HG02840 (cell line): Measurements from ENCODE around the gene MYO3B.
"Not testable (repeated sequence)": the region's sequence is repeated elsewhere in the genome, so short reads cannot be mapped to it uniquely, and the experiment has no call there.

ENCODE experiments used
- ATAC-seq: cut with Tn5 transposase; IDR thresholded peaks from one replicate; pipeline ENCODE4 v1.9.1; 2021; ENCODE audit warnings: mild to moderate bottlenecking, moderate library complexity, moderate number of reproducible peaks; ENCODE audit not compliant: unreplicated experiment, low FRiP score

The MYO3B gene

GRCh38 chr2:170579511-170579910 lies 401.6 kb downstream of the MYO3B start:
- no peak for ATAC-seq

GRCh38 chr2:170582313-170582712 lies 404.4 kb downstream of the MYO3B start:
- ATAC-seq: no peak

GRCh38 chr2:170582751-170583463 lies 405.0 kb downstream of the MYO3B start:
- no peak for ATAC-seq

- no peak for ATAC-seq
Observed at GRCh38 chr2:170585067-170585466, 407.1 kb downstream of the MYO3B start.

- ATAC-seq: no peak
Observed at GRCh38 chr2:170586571-170587095, 408.7 kb downstream of the MYO3B start.

GRCh38 chr2:170587117-170587516 lies 409.2 kb downstream of the MYO3B start:
- no peak for ATAC-seq

DNA sequence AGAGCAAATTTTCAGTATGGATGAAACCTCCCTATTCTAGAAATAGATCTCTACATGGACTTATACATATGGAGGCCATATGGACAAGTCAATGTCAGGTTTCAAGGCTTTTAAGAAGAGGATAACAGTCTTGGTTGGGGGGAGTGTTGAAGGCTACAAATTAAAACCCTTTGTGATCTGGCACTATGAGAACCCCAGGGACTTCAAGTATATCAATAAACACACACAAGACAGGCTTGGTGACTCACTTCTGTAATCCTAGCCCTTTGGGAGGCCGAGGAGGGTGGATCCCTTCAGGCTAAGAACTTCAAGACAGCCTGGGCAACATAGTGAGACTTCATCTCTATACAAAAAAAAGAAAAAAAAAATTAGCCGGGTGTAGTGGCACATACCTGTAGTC lies 410.0 kb downstream of the MYO3B start:
- no peak for ATAC-seq

DNA sequence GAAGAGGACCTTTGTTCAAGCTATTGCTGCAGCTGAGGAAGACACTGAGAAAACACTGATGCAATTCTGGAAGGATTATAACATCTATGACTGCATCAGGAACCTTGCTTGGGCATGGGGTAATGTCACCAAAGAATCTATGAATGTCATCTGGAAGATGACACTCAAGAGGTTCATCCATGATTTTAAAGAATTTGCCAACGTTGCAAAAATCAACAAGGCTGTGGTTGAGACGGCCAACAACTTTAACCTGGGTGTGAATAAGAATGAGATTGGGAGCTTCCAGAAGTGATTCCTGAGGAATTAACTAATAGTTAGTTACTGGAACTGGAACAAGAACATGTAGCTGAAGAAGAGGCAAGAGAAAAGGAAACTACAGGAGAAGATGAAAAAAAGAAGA lies 410.8 kb downstream of the MYO3B start:
- no peak for ATAC-seq

DNA sequence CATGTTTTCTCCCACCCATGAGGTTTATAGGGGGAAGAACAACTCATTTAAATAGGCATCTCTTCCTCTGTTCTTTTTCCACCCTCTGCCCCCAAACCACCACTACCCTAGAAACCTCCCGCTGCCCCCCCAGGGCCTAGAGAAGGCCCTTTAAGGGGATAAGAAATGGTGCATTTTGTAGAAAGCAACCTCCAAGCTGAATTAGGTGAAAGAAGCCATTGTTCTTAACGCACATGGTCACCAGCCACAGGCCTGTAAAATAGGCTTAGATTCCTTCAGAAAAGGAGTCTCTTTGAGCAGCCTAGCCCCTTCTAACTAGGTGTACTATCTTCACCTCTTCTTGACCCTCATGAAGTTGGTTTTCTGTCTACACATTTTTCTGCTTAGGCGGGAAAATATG lies 418.6 kb downstream of the MYO3B start:
- ATAC-seq: no peak

DNA sequence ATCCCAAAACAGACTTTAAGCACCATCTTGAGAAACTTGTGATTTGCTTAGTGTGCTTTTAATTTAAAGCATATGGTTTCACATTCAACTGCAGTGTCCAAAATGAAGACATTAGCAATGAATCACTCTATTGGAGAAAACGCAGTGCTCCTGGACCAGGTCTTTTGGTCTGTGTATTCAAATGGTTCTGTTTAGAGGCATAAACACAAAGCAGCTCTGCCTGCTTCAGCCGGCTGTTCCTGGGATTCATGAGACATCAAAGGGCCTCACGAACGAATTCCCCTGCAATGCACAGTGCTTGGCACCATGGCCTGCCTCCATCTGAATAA lies 420.1 kb downstream of the MYO3B start:
- ATAC-seq: no peak

- no peak for ATAC-seq
Observed at GRCh38 chr2:170601489-170601888, 423.5 kb downstream of the MYO3B start.

GRCh38 chr2:170605862-170606261 lies 427.9 kb downstream of the MYO3B start:
- ATAC-seq: no peak

GRCh38 chr2:170607171-170607570 lies 429.2 kb downstream of the MYO3B start:
- no peak for ATAC-seq

GRCh38 chr2:170610615-170611014 lies 432.7 kb downstream of the MYO3B start:
- no peak for ATAC-seq

DNA sequence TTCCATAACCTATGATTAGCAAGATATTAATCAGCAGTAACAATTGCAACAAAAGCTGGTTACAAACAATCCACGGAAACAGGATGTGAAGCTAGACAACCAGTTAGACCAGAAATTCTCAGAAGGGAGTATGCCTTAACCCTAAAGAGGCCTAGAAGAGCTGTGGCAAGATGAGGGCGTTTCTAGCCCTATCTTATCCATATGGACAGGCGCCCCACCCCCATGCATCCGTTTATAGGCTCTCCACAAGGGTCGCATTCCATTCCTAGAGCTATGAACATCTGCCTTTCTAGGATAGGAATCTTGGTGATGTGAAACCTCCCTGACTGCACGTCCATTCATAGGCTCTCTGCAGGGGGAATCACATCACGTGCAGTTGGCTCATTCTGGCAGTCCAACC lies 441.0 kb downstream of the MYO3B start:
- ATAC-seq: not testable (repeated sequence)

DNA sequence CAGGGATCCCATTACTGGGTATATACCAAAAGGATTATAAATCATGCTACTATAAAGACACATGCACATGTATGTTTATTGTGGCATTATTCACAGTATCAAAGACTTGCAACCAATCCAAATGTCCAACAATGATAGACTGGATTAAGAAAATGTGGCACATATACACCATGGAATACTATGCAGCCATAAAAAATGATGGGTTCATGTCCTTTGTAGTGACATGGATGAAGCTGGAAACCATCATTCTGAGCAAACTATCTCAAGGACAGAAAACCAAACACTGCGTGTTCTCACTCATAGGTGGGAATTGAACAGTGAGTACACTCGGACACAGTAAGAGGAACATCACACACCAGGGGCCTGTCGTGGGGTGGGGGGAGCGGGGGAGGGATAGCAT lies 457.1 kb downstream of the MYO3B start:
- not testable (repeated sequence) for ATAC-seq

GRCh38 chr2:170639635-170640034 lies 461.7 kb downstream of the MYO3B start:
- ATAC-seq: no peak

DNA sequence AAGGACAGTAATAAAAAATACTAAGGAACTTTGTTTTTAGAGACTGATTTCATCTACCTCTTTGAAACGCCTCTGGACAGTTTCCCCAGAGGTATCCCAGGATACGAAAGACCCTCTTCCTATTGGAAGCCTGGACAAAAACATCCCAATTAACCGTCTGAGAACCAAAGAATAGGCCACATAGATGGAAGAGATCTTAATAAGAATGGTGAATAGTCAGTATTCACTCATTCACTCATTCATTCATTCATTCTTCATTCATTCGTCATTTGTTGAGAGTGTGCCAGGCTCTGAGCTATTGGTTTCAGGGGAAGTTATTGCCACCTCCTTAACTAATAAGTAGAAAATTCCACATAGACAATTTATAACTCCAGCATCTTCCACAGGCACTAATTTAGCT lies 464.0 kb downstream of the MYO3B start:
- no peak for ATAC-seq

GRCh38 chr2:170643346-170643745 lies 465.4 kb downstream of the MYO3B start:
- ATAC-seq: no peak

- ATAC-seq: no peak
Observed at GRCh38 chr2:170647741-170648436, 469.9 kb downstream of the MYO3B start.

GRCh38 chr2:170651624-170652325 lies 473.8 kb downstream of the MYO3B start:
- no peak for ATAC-seq
